Left lung (tissue), 10 donors: ENCODE data around the gene ITPK1. TPM values are rescaled to one million over a fixed set of nuclear protein-coding genes. Genes with fewer than 3 reads are reported as not detected.
A peak's percentile ranks its signal among the peaks of the same experiment; 100 is the strongest.

ENCODE experiments used
- ATAC-seq: fragments of 200-7000 bp; cut with Tn5 transposase; one replicate; pipeline ENCODE4 v1.9.1; 2020; ENCODE audit warnings: moderate library complexity
- DNase-seq, 4 donors: peaks; one replicate each; pipeline ENCODE4 v3.0.0-alpha.2; 2013 to 2020
- H3K27ac ChIP-seq, 2 donors: fragments of 200-600 bp; sonication (generic) in 1 of 2; one replicate each; pipeline versions ENCODE4 v1.5.0 to v1.8.0; 2020 to 2021
- H3K27me3 ChIP-seq, 2 donors: fragments of 200-600 bp; sonication (generic) in 1 of 2; one replicate each; pipeline versions ENCODE4 v1.5.0 to v1.8.0; 2020 to 2021
- H3K36me3 ChIP-seq, 2 donors: fragments of 200-600 bp; sonication (generic) in 1 of 2; one replicate each; pipeline versions ENCODE4 v1.5.0 to v1.8.0; 2020 to 2021
- H3K4me1 ChIP-seq, 2 donors: fragments of 200-600 bp; one replicate each; pipeline ENCODE4 v1.8.0; 2021
- H3K4me3 ChIP-seq, 2 donors: fragments of 200-600 bp; sonication (generic) in 1 of 2; one replicate each; pipeline versions ENCODE4 v1.5.0 to v1.8.0; 2020 to 2021; ENCODE audit warnings: mild to moderate bottlenecking in 1 of 2
- H3K9me3 ChIP-seq, 2 donors: fragments of 200-600 bp; sonication (generic) in 1 of 2; one replicate each; pipeline versions ENCODE4 v1.5.0 to v1.8.0; 2020 to 2021
- intact Hi-C, 2 donors: fragments of 100-400 bp; cut with DNase I; formaldehyde crosslinking; loops; one replicate each; pipeline versions ENCODE4 v1.11.2 to v1.14.2; 2022
- polyA plus RNA-seq, 6 donors: library from polyadenylated mRNA; unstranded; fragments of 120-200 nt; gene quantifications; one replicate each; pipeline ENCODE4 v1.2.1, GENCODE V29; 2013; ENCODE audit not compliant: insufficient read length in 6 of 6
- total RNA-seq, 2 donors: library from RNA; stranded (reverse); fragmentation: NEBNext Ultra II Directional; extraction: Animal tissue kit (Norgen Biotek cat#: 25700); gene quantifications; one replicate each; pipeline ENCODE4 v1.2.1, GENCODE V29; 2021
- TF ChIP-seq, protein P1 (sequence below), 2 donors: fragments of 200-600 bp; sonication (generic) in 1 of 2; IDR thresholded peaks; one replicate each; pipeline versions ENCODE4 v1.5.0 to v1.8.0; 2021; ENCODE audit warnings: antibody characterized with exemption in 2 of 2
- donor health status: DM: no; HTN: yes; CAD: no.
- donor health status: DM: no; HTN: no; CAD: no.

ITPK1 gene
- total and polyA plus RNA-seq, 8 donors: 18.1 to 108 (median 20.8) TPM

DNA sequence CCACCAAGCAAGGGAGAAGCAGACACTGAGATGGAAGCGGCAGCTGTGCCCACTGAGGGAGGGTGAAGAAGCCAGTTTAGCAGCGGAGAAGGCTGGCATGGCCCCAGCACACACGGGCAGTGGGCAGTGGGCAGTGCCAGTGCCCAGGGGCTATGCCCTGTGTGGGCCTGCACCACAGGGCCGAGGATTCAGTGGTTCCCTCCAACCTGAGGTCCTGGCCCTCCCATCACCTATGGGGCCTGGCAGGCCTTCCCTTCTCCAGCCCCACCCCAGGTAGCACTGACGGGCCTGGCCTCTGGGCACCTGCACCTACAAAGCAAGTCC lies 81.1 kb downstream of the ITPK1 start:
- no peak overlapping the region for H3K27ac ChIP-seq
- ATAC-seq (no peak), DNase-seq (no peak)
- H3K4me1 ChIP-seq: peaks cover 11 to 42% of the 10 kb centered on the region in 2 donors
- TF ChIP-seq, protein P1, sequence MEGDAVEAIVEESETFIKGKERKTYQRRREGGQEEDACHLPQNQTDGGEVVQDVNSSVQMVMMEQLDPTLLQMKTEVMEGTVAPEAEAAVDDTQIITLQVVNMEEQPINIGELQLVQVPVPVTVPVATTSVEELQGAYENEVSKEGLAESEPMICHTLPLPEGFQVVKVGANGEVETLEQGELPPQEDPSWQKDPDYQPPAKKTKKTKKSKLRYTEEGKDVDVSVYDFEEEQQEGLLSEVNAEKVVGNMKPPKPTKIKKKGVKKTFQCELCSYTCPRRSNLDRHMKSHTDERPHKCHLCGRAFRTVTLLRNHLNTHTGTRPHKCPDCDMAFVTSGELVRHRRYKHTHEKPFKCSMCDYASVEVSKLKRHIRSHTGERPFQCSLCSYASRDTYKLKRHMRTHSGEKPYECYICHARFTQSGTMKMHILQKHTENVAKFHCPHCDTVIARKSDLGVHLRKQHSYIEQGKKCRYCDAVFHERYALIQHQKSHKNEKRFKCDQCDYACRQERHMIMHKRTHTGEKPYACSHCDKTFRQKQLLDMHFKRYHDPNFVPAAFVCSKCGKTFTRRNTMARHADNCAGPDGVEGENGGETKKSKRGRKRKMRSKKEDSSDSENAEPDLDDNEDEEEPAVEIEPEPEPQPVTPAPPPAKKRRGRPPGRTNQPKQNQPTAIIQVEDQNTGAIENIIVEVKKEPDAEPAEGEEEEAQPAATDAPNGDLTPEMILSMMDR (IDR thresholded peaks at IDR 0.05): no peak
- H3K27me3 ChIP-seq: no peaks in the 10 kb centered on the region
- H3K36me3 ChIP-seq: no peaks in the 10 kb centered on the region
- no peak overlapping the region for H3K4me3 ChIP-seq
- intact Hi-C loops: no loop called here
- H3K9me3 ChIP-seq: no peaks in the 10 kb centered on the region

DNA sequence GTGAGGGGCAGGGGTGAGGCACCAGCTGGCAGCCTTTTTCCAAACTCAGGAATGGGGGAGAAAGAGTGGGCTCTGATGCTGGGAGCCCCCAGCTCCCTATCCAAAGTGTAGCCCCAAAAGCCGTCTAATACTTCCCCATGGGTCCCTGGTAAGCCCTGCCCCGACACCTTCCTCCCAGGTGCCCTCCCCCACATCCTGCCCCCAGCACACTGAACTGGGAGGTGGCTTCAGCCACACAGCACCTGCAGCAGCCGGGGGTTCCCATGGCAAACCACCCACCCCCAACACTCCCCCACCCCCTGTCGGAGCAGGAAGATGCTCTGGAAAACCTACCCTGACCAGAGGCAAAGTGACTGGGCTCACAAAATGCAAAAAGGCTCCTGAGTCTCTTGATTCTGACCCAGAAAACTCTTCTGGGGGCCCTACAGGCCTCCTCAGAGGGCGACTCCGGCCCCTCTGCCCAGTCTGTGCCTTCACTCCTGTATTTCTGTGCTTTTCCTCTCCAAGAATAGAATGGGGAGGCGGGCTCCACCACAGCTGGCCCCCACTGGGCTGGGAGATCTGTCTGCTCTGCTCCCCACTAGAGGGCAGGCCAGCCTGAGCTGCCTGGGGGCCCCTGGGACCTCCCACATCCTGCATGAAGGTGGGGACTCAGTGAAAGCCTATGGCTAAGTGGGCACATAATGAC lies 81.6 kb downstream of the ITPK1 start:
- Histone ChIP-seq H3K27ac (no peak overlapping the region), H3K36me3 (no peaks in the 10 kb centered on the region), H3K27me3 (no peaks in the 10 kb centered on the region), H3K4me3 (no peak overlapping the region), H3K4me1 (peaks cover 6 to 37% of the 10 kb centered on the region in 2 donors), H3K9me3 (no peaks in the 10 kb centered on the region)
- TF ChIP-seq, protein P1 (IDR thresholded peaks at IDR 0.05): peak; percentile 9 to 18
- ATAC-seq (peak; percentile 21), DNase-seq (no peak)
- intact Hi-C loops: no loop called here

DNA sequence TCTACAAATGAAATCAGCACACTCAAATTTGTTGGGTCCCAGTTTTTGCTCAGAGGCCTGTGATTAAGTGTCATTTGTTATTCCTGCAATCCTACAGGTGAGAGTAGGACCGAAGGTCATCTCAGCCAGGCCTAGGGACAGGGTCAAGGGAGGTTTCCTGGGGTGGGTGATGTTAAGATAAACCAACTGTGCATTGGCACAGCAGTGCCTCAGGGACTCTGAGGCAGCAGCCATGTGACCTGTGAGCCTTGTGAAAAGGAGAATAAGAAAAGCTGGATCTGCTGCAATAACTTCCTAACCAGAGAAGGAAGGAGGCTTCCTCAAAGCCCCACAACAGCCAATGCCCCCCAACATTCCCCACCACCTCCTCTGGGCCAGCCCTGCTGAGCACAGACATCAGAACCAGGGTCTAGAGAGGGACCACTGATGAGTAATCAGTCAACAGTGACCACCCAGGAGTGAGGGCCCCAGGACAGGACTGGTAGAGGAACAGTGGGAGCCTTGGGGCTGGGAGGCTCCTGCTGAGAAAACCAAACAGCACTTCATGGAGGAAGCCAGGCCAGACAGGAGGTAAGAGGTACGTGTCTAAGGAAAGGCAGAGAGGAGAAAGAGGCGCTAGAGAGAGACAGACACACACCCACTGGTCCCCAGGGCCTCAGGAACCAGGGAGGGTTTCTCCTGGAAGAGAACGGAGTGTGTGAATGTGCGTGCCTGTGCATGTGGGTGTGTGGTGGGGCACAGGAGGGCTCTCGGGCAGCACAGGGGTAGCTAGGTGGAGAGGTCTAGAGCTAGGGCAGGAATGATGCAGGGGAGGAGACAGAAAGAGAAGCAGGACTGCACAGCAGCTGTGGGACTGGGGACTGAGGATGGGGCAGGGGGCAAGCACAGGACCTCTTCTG lies 82.4 kb downstream of the ITPK1 start:
- intact Hi-C loops: no loop called here
- no peaks in the 10 kb centered on the region for H3K27me3 ChIP-seq
- no peak overlapping the region for H3K4me3 ChIP-seq
- H3K9me3 ChIP-seq: no peaks in the 10 kb centered on the region
- DNase-seq (no peak), ATAC-seq (peak; percentile 37)
- peak overlapping the region in 1 of 2 donors; percentile 64 for H3K27ac ChIP-seq
- peaks cover 5 to 32% of the 10 kb centered on the region in 2 donors for H3K4me1 ChIP-seq
- no peaks in the 10 kb centered on the region for H3K36me3 ChIP-seq
- TF ChIP-seq, protein P1 (IDR thresholded peaks at IDR 0.05): no peak

DNA sequence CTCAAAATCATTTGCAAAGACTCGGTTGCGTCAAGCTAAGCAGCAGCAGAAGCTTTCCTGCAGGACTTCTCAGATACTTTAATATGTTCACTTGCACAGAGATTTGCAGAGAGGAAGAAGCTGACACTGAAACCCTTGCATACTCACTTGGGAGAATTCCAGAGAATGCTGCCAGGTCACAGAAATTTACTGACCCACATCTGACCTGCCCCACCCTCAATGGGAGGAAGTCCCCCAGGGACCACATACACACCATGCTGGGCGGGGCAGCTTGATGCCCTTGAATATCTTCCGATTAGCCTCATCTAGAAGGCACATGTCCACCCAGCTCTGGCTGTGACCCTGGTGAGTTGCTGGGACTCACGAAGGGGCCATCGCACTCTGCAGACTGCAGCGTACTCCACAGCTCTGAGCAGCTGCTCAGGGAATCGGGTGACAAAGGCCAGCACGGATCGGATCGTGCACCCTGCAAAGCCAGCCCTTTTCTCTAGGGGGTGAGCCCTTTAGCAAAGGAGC lies 83.2 kb downstream of the ITPK1 start:
- Histone ChIP-seq H3K4me1 (peaks cover 5 to 32% of the 10 kb centered on the region in 2 donors), H3K4me3 (no peak overlapping the region), H3K36me3 (no peaks in the 10 kb centered on the region), H3K27ac (peak overlapping the region in 1 of 2 donors; percentile 64), H3K9me3 (no peaks in the 10 kb centered on the region), H3K27me3 (no peaks in the 10 kb centered on the region)
- TF ChIP-seq, protein P1 (IDR thresholded peaks at IDR 0.05): no peak
- DNase-seq (peak in 1 of 4 donors; percentile 47), ATAC-seq (peak; percentile 48)
- intact Hi-C loops: no loop called here
